HepG2 (cell line): ENCODE data around the gene AKTIP. TPM values are rescaled to one million over a fixed set of nuclear protein-coding genes. Genes with fewer than 3 reads are reported as not detected.

Experiments used
- ARNT2 ChIP-seq: sonication (generic); formaldehyde crosslinking; IDR thresholded peaks from 2 replicates; pipeline ENCODE4 v1.8.0; 2022; ENCODE audit warnings: mild to moderate bottlenecking, low read depth, missing genetic modification reagents, moderate library complexity
- DPF2 ChIP-seq: sonication (generic); formaldehyde crosslinking; IDR thresholded peaks from 2 replicates; pipeline ENCODE4 v1.4.0; 2020; ENCODE audit warnings: mild to moderate bottlenecking, low read depth, missing genetic modification reagents, borderline replicate concordance
- IRF1 ChIP-seq: sonication (generic); formaldehyde crosslinking; IDR thresholded peaks from 2 replicates; pipeline ENCODE4 v1.4.0; 2020; ENCODE audit warnings: low read depth, mild to moderate bottlenecking, missing genetic modification reagents
- KIAA2018 ChIP-seq: sonication (generic); formaldehyde crosslinking; IDR thresholded peaks from 2 replicates; pipeline ENCODE4 v1.5.0; 2020; ENCODE audit warnings: mild to moderate bottlenecking, missing genetic modification reagents, borderline replicate concordance
- PAX8 ChIP-seq: sonication (generic); formaldehyde crosslinking; IDR thresholded peaks from 2 replicates; pipeline ENCODE4 v1.8.0; 2022; ENCODE audit warnings: mild to moderate bottlenecking, missing genetic modification reagents, borderline replicate concordance
- PBX3 ChIP-seq: sonication (generic); formaldehyde crosslinking; IDR thresholded peaks from 2 replicates; pipeline ENCODE4 v1.8.1; 2023; ENCODE audit warnings: missing genetic modification reagents, inconsistent platforms, borderline replicate concordance
- TGIF2 ChIP-seq: IDR thresholded peaks from 2 replicates; pipeline ENCODE4 v1.6.1; 2016; ENCODE audit warnings: control low read depth, missing compliant biosample characterization
- ZFP91 ChIP-seq: sonication (generic); formaldehyde crosslinking; IDR thresholded peaks from 2 replicates; pipeline ENCODE4 v1.9.0; 2022; ENCODE audit warnings: missing genetic modification reagents, mild to moderate bottlenecking, borderline replicate concordance
- ZMAT3 ChIP-seq: sonication (generic); formaldehyde crosslinking; conservative IDR thresholded peaks from 2 replicates; pipeline ENCODE4 v1.7.0; 2021; ENCODE audit warnings: missing genetic modification reagents
- ZNF17 ChIP-seq: sonication (generic); formaldehyde crosslinking; IDR thresholded peaks from 2 replicates; pipeline ENCODE4 v1.5.0; 2020; ENCODE audit warnings: mild to moderate bottlenecking, missing genetic modification reagents
- ZNF362 ChIP-seq: sonication (generic); formaldehyde crosslinking; IDR thresholded peaks from 2 replicates; pipeline ENCODE4 v1.4.0; 2020; ENCODE audit warnings: missing genetic modification reagents, mild to moderate bottlenecking, borderline replicate concordance
- ZNF782 ChIP-seq: sonication (generic); formaldehyde crosslinking; IDR thresholded peaks from 2 replicates; pipeline ENCODE4 v1.4.0; 2020; ENCODE audit warnings: missing genetic modification reagents, mild to moderate bottlenecking, borderline replicate concordance
- ZNF839 ChIP-seq: sonication (generic); formaldehyde crosslinking; IDR thresholded peaks from 2 replicates; pipeline ENCODE4 v1.4.0; 2020; ENCODE audit warnings: missing genetic modification reagents, mild to moderate bottlenecking, borderline replicate concordance
- polyA plus RNA-seq, 8 experiments: library from polyadenylated mRNA; depleted of rRNA in 3 of 8; stranded (reverse) in 7 of 8; unstranded in 1 of 8; fragments of >200 nt; fragmentation: Illumina TruSeq in 4 of 8; extraction: Trizol in 4 of 8; gene quantifications; 2 replicates each; pipeline versions ENCODE4 v1.2.1 to v1.2.3, GENCODE V29; 2011 to 2016; ENCODE audit warnings: low read depth in 4 of 8, missing spikeins in 1 of 8, mixed read lengths in 1 of 8; ENCODE audit not compliant: insufficient read depth in 1 of 8
- total RNA-seq, 5 experiments: library from RNA; depleted of rRNA; stranded (reverse); fragments of >200 nt; fragmentation: Illumina TruSeq; extraction: Trizol; gene quantifications; 2 replicates each; pipeline ENCODE4 v1.2.3, GENCODE V29; 2016; ENCODE audit warnings: low read depth in 1 of 5

Gene AKTIP
- total and polyA plus RNA-seq, 2 of the 13 experiments (the other 11 are each of a cell fraction or from before 2014, with no cell fraction given), result 28.8 to 49.0 TPM

- TF ChIP-seq ZFP91 (peak; percentile 87), PBX3 (CRISPR knock-in tag) (peak; percentile 99; the same call in 1 of the 2 replicates), ZNF839 (CRISPR knock-in tag) (no peak), IRF1 (no peak), ZNF782 (CRISPR knock-in tag) (peak; percentile 21; the same call in 1 of the 2 replicates), ZMAT3 (CRISPR knock-in tag) (peak; percentile 89; the same call in 1 of the 2 replicates), PAX8 (CRISPR knock-in tag) (0 out of 2 replicates have a peak, but pooled peaks have one; percentile 10), ZNF17 (CRISPR knock-in tag) (no peak), ARNT2 (peak; percentile 48; the same call in 1 of the 2 replicates), KIAA2018 (CRISPR knock-in tag) (no peak), ZNF362 (no peak; the same call in 1 of the 2 replicates), DPF2 (no peak), TGIF2 (CRISPR knock-in tag) (no peak; the same call in 1 of the 2 replicates)
Observed at GRCh38 chr16:53503270-53503923, 388 bp upstream of the AKTIP start (continued).
